ENCODE measurements around the gene KIAA1549. TPM values are rescaled to one million over a fixed set of nuclear protein-coding genes. Genes with fewer than 3 reads are reported as not detected.

Gene KIAA1549
- total RNA-seq, 4 donors from 2014 or later, result 0.27 to 2.8 (median 0.78) TPM

- TF ChIP-seq POLR2A (IDR thresholded peaks at IDR 0.05), result no peak
- TF ChIP-seq CTCF (IDR thresholded peaks at IDR 0.05), result no peak
- intact Hi-C loops (cut with DNase I; ENCODE audit: low total_unique reads), result no loop called here
- WGBS, 2 donors, result 90% methylated on average over 20 of the region's 20 CpGs
- no peak for DNase-seq (ENCODE audit: low spot score in 2 of 2)
- no peak overlapping the region for H3K4me3 ChIP-seq (ENCODE audit: low read depth, poor library complexity, severe bottlenecking)
These were observed 137.3 kb downstream of the KIAA1549 start for GRCh38 chr7:138843632-138844580.

- intact Hi-C loops (cut with DNase I; ENCODE audit: low total_unique reads), result no loop called here
These were observed 139.1 kb downstream of the KIAA1549 start for GRCh38 chr7:138842111-138842510.

GRCh38 chr7:138838166-138838565 is 143.0 kb downstream of the KIAA1549 start:
- DNase-seq (ENCODE audit: low spot score in 2 of 2), result no peak
- no peak overlapping the region for H3K4me3 ChIP-seq (ENCODE audit: low read depth, poor library complexity, severe bottlenecking)
- TF ChIP-seq CTCF (IDR thresholded peaks at IDR 0.05), result no peak
- WGBS, 2 donors, result 87 to 88% methylated on average over 9 of the region's 9 CpGs
- intact Hi-C loops (cut with DNase I; ENCODE audit: low total_unique reads), result no loop called here

More at GRCh38 chr7:138842111-138842510, 139.1 kb downstream of the KIAA1549 start:
- no peak overlapping the region for H3K4me3 ChIP-seq (ENCODE audit: low read depth, poor library complexity, severe bottlenecking)
- DNase-seq (ENCODE audit: low spot score in 2 of 2), result no peak
- TF ChIP-seq POLR2A (IDR thresholded peaks at IDR 0.05) (no peak), CTCF (IDR thresholded peaks at IDR 0.05) (no peak)
- 88 to 92% methylated on average over 12 of the region's 12 CpGs for WGBS, 2 donors

- intact Hi-C loops (cut with DNase I; ENCODE audit: low total_unique reads), result no loop called here
- no peak for DNase-seq (ENCODE audit: low spot score in 2 of 2)
- H3K4me3 ChIP-seq (ENCODE audit: low read depth, poor library complexity, severe bottlenecking), result no peak overlapping the region
- TF ChIP-seq CTCF (IDR thresholded peaks at IDR 0.05), result no peak
- no peak for TF ChIP-seq POLR2A (IDR thresholded peaks at IDR 0.05)
- 70 to 74% methylated on average over 11 to 13 of the region's 13 CpGs for WGBS, 2 donors
These were observed 143.6 kb downstream of the KIAA1549 start for GRCh38 chr7:138837627-138838026.

- intact Hi-C loops (cut with DNase I; ENCODE audit: low total_unique reads), result no loop called here
- 84 to 89% methylated on average over 11 of the region's 11 CpGs for WGBS, 2 donors
- no peak for DNase-seq (ENCODE audit: low spot score in 2 of 2)
- TF ChIP-seq CTCF (IDR thresholded peaks at IDR 0.05) (no peak), POLR2A (IDR thresholded peaks at IDR 0.05) (no peak)
- no peak overlapping the region for H3K4me3 ChIP-seq (ENCODE audit: low read depth, poor library complexity, severe bottlenecking)
These were observed 146.1 kb downstream of the KIAA1549 start for GRCh38 chr7:138835087-138835486.

All from lower leg skin (tissue), 4 donors.